Right lobe of liver (tissue), 4 donors: Measurements from ENCODE around the gene DENND11.

Source experiments
- POLR2A ChIP-seq: fragments of 450-650 bp; IDR thresholded peaks from one replicate; pipeline ENCODE4 v1.6.1; 2017; ENCODE audit warnings: antibody characterized with exemption, mild to moderate bottlenecking
- TF ChIP-seq, protein P1 (sequence below), 4 donors: fragments of 200-600 bp in 3 of 4; fragments of 450-650 bp in 1 of 4; IDR thresholded peaks; one replicate each; pipeline versions ENCODE4 v1.5.1 to v1.8.0; 2016 to 2022; ENCODE audit warnings: antibody characterized with exemption in 4 of 4, mild to moderate bottlenecking in 2 of 4
- donor health status: DM: no; HTN: no; CAD: no.
- donor health status: DM: no; HTN: no; CAD: no.
- donor health status: DM: no; HTN: yes; CAD: no.

DNA sequence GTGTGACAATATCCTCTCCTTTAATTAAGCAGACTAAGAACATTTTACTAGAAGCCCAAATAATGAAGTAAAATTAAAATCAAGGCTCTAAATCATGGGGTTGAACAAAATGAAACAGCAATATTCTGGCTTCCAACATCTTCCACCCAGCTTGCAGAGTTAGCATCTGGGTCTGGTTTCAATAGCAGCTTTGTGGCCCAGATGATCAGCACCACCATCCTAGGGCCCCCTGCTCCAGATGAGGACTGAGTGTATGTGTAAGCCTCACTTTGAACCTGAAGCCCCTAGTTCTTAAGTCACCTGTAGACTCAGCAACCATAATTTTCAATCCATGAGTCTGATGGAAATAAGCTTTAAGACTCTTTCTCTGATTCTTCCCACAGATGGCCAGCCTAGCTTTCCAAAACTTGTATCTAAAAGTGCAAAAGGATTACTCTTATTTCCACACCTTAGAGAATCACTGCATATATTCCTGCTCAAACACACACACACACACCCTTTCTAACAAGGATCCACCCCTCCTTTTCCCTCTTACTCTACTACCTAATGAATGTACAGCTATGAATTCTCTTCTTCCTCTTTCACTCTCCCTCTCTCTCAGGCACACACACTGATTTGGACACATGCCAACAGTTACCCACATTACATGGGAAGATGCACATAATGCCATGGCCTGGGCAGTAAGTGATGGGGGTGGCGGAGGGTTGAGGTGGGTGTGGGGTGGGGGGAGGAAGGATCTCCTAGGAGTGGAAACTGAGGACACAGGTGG, 3.5 kb downstream of the DENND11 start:
- TF ChIP-seq, protein P1, sequence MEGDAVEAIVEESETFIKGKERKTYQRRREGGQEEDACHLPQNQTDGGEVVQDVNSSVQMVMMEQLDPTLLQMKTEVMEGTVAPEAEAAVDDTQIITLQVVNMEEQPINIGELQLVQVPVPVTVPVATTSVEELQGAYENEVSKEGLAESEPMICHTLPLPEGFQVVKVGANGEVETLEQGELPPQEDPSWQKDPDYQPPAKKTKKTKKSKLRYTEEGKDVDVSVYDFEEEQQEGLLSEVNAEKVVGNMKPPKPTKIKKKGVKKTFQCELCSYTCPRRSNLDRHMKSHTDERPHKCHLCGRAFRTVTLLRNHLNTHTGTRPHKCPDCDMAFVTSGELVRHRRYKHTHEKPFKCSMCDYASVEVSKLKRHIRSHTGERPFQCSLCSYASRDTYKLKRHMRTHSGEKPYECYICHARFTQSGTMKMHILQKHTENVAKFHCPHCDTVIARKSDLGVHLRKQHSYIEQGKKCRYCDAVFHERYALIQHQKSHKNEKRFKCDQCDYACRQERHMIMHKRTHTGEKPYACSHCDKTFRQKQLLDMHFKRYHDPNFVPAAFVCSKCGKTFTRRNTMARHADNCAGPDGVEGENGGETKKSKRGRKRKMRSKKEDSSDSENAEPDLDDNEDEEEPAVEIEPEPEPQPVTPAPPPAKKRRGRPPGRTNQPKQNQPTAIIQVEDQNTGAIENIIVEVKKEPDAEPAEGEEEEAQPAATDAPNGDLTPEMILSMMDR (IDR thresholded peaks at IDR 0.05): no peak
- TF ChIP-seq POLR2A: no peak
